RWPE1 (cell line): ENCODE data around the gene IMPACT.

Source experiments
- CTCF ChIA-PET: fragments of 350-600 bp; sonication (Branson Sonifier 250); formaldehyde crosslinking; extraction: SDS; loops from one replicate; lab custom pipeline; 2021; lab: Yijun Ruan, JAX
- POLR2A ChIA-PET: fragments of 400-600 bp; formaldehyde crosslinking; extraction: SDS; loops from one replicate; lab custom pipeline; 2020; ENCODE audit warnings: antibody characterized with exemption; ENCODE audit not compliant: low non-redundant PET; lab: Yijun Ruan, JAX
- DNase-seq: peaks from one replicate; pipeline ENCODE4 v3.0.0; 2012; ENCODE audit warnings: low spot score
- H3K27ac ChIP-seq: fragments of 450-650 bp; 2 replicates; pipeline ENCODE4 v1.5.1; 2017
- TF ChIP-seq, protein P1 (sequence below): fragments of 450-650 bp; conservative IDR thresholded peaks from 2 replicates; pipeline ENCODE4 v1.5.1; 2017; ENCODE audit warnings: low read depth, mild to moderate bottlenecking

IMPACT gene

DNA sequence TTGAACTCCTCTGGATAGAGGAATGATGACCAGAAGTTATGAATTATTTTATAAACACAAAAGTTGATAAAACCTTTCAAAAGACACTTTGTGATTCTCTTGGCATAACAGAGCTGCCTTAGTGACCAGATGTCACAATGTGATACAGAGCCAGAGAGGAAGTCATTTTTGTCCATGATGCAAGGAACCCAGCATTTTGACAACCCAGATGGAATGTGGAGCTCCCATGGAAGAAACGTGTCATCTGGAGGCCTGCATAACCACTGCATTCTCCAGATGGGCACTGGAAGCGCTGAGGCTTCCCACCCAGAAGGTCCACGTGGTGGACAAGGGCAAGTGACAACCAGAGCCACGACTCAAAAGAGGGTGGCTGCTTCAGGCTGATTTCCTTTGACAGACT lies 64.1 kb downstream of the IMPACT start:
- no peak overlapping the region for H3K27ac ChIP-seq

DNA sequence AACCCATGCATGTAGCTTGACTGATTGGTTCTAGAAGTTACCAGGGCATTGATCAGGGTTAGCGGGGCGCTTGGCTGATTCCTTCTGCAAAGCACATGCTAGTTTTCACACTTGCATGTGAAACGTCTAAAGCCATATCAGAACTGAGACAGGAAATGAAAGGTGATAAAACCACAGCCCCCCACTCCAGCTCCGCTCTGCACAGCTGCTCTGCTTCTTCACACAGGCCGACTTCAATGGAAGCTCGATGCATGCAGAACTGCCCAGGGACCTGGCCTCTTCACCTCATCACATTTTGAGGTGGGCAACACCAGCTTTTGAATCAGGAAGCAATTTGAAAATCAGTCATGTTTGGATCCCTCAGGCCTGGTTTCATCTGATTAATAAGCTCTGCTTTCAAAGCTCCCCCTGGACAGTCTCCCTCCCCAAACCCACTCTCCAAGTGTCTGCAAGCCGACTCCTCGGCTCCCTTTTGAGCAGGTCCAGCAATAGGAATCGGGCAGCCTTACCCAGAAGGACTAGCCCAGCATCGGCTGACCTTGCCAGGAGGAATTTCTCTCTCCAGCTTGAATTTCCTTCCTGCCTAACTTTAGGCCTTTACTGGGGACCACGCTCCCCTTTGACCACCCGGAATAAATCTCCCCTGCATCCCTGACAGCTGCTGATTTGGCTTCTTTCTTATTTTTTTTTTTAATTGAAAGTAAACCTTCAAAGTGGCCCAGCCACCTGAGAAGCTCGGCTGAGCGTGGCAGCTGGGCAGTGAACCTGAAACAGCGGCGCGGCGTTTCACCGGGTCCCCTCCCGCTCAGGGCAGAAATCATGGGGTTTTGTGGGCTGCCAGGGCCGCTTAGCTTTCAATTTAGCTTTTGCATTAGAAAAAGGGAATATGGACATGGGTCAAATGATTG lies 65.7 kb downstream of the IMPACT start:
- POLR2A ChIA-PET: no interaction called here
- CTCF ChIA-PET: no interaction called here
- TF ChIP-seq, protein P1, sequence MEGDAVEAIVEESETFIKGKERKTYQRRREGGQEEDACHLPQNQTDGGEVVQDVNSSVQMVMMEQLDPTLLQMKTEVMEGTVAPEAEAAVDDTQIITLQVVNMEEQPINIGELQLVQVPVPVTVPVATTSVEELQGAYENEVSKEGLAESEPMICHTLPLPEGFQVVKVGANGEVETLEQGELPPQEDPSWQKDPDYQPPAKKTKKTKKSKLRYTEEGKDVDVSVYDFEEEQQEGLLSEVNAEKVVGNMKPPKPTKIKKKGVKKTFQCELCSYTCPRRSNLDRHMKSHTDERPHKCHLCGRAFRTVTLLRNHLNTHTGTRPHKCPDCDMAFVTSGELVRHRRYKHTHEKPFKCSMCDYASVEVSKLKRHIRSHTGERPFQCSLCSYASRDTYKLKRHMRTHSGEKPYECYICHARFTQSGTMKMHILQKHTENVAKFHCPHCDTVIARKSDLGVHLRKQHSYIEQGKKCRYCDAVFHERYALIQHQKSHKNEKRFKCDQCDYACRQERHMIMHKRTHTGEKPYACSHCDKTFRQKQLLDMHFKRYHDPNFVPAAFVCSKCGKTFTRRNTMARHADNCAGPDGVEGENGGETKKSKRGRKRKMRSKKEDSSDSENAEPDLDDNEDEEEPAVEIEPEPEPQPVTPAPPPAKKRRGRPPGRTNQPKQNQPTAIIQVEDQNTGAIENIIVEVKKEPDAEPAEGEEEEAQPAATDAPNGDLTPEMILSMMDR: no peak

More for the DNA sequence above, 64.1 kb downstream of the IMPACT start:
- POLR2A ChIA-PET: no interaction called here
- no peak for DNase-seq
- TF ChIP-seq, protein P1: no peak
- CTCF ChIA-PET: no interaction called here

DNA sequence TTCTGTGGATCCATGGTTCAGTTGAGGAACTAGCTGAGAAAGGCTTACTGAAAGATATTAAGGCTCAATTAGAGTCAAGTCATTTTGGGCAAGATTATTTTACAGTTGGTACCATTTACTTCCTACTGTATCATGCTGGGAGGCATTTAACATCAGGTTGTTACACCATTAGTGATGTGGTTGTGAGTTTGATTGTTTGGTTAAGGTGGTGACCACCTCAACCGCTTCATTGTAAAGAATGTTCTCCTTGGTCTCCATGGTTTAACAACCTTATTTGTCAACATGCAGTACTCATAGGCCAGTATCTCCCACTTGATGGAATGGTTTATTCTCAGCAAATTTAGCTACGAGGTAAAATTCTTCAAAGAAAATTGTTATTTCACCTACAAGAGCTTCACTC lies 68.1 kb downstream of the IMPACT start:
- CTCF ChIA-PET: no interaction called here
- TF ChIP-seq, protein P1: no peak
- no peak overlapping the region for H3K27ac ChIP-seq
- POLR2A ChIA-PET: no interaction called here
- no peak for DNase-seq

More for the DNA sequence above, 65.7 kb downstream of the IMPACT start:
- DNase-seq: no peak
- no peak overlapping the region for H3K27ac ChIP-seq

DNA sequence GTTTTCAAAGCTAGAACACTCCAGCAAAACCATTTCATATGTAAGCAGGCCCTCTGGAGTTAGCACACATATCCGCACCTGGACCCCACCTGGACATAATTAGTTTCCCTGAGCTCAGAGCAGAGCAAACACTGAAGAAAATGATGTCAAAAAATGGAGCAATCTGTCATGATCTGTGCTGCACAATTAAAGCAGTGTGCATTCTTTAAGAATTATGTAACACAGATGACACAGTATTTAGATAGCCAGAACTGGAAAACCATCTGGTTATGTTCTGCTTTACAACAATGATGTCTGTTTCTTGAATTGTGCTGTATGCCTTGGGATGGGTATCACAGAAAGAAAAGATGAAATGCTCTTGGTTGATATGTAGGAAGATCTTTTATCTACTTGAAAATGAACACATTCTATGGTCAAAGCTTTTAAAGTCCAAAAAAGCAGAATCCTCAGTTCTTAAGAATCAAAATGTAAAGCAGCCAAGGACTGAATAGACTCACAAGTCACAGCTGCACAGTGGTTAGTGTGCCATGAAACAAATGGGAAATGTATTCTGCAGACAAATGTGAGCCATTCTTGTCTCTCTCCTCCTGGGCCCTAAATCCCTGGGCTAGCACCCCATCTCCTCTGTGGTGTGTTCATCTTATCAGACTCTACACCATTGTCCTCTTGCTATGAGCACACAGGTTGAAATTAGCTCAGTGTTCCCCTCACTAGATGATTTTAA lies 70.7 kb downstream of the IMPACT start:
- no peak for DNase-seq
- ChIA-PET CTCF (interaction anchor here (1.9 kb wide), 1 partner anchor 9 kb away, joined by 6 read pairs; no protein-coding TSS in a partner anchor), POLR2A (no interaction called here)
- TF ChIP-seq, protein P1: no peak
- H3K27ac ChIP-seq: no peak overlapping the region

DNA sequence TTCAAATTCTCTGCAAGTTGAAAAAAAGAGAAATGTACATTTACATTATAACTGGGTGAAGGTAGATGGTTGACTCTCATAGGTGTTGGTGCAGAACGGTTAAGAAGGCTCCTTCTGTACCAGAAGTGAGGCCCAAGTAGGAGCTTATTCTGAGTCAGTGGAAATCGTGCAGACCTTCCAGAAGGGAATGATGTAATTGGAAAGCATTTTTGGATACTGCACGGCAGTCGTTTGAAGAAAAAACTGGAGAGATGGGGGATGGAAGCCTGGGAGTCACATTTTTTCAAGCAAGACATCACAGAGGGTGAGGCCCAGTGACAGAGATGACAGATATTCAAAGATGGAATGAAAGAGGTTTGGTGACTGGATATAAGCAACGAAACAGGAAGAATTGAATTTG lies 73.3 kb downstream of the IMPACT start:
- no peak overlapping the region for H3K27ac ChIP-seq
- TF ChIP-seq, protein P1: no peak
- no peak for DNase-seq
- ChIA-PET POLR2A (no interaction called here), CTCF (no interaction called here)

DNA sequence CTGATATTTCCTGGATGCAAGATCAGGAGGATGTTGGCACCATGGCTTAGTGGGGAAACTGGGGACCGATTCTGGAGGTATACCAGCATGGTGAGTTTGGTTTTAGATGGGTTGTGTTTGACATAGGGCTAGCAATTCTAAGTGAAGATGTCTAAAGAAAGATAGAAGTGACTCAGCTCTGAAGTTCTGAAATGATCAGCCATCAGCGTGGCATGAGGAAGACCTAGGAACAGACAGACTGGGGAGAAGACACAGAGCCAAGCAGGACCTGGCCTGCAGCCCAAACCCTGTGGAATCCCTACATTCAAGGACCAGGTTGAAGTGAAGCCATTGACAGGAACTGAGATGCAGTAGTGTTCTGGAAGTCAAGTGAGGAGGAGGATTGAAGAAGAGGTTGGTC lies 73.7 kb downstream of the IMPACT start:
- no peak overlapping the region for H3K27ac ChIP-seq
- CTCF ChIA-PET: no interaction called here
- POLR2A ChIA-PET: no interaction called here
- no peak for DNase-seq
- TF ChIP-seq, protein P1: no peak
